Neuronal stem cell (in vitro differentiated cells): ENCODE measurements around the gene ICAM1.

Source experiments
- DNase-seq: peaks from one replicate; pipeline ENCODE4 v3.0.0-alpha.2; 2013; ENCODE audit warnings: low spot score
- H2AFZ ChIP-seq: one replicate; pipeline ENCODE4 v1.6.1; 2013; ENCODE audit warnings: mild to moderate bottlenecking, low read length, inconsistent platforms
- H2AK5ac ChIP-seq: 2 replicates; pipeline ENCODE4 v1.6.1; 2013; ENCODE audit warnings: low read depth, mild to moderate bottlenecking, inconsistent platforms, low read length, moderate library complexity, mixed read lengths
- H2BK120ac ChIP-seq: 2 replicates; pipeline ENCODE4 v1.6.1; 2013; ENCODE audit warnings: low read depth, mild to moderate bottlenecking, inconsistent platforms, low read length, moderate library complexity, mixed read lengths
- H2BK12ac ChIP-seq: one replicate; pipeline ENCODE4 v1.6.1; 2013; ENCODE audit warnings: low read length, inconsistent platforms
- H2BK15ac ChIP-seq: 2 replicates; pipeline ENCODE4 v1.6.1; 2013; ENCODE audit warnings: mild to moderate bottlenecking, low read length, inconsistent platforms, mixed read lengths
- H2BK5ac ChIP-seq: one replicate; pipeline ENCODE4 v1.6.1; 2013; ENCODE audit warnings: inconsistent platforms, mild to moderate bottlenecking, low read length, moderate library complexity
- H3K14ac ChIP-seq: one replicate; pipeline ENCODE4 v1.6.1; 2013; ENCODE audit warnings: low read length, inconsistent platforms
- H3K18ac ChIP-seq: 2 replicates; pipeline ENCODE4 v1.6.1; 2013; ENCODE audit warnings: low read length, inconsistent platforms
- H3K23ac ChIP-seq: 2 replicates; pipeline ENCODE4 v1.6.1; 2013; ENCODE audit warnings: low read depth, mild to moderate bottlenecking, mixed read lengths, low read length, inconsistent platforms; ENCODE audit not compliant: poor library complexity
- H3K27ac ChIP-seq: replicated peaks from 3 replicates; pipeline ENCODE4 v1.5.1; 2013; ENCODE audit warnings: low read length, inconsistent platforms
- H3K27me3 ChIP-seq, 3 experiments: 2 replicates each; pipeline ENCODE4 v1.6.1; 2013; ENCODE audit warnings: low read length in 3 of 3, mild to moderate bottlenecking in 2 of 3, inconsistent platforms in 1 of 3, low read depth in 1 of 3, mixed read lengths in 1 of 3, moderate library complexity in 1 of 3; ENCODE audit not compliant: control insufficient read depth in 3 of 3, insufficient read depth in 3 of 3
- H3K36me3 ChIP-seq, 2 donors: replicated peaks in 1 of 2; 2 replicates each; pipeline ENCODE4 v1.6.1; 2013; ENCODE audit warnings: low read length in 2 of 2; ENCODE audit not compliant: control insufficient read depth in 2 of 2, insufficient read depth in 2 of 2
- H3K4ac ChIP-seq: 2 replicates; pipeline ENCODE4 v1.6.1; 2013; ENCODE audit warnings: inconsistent platforms, mild to moderate bottlenecking, low read length, moderate library complexity
- H3K4me1 ChIP-seq, 2 donors: 1 replicate in 1 of 2; 2 replicates in 1 of 2; pipeline ENCODE4 v1.6.1; 2013; ENCODE audit warnings: low read length in 2 of 2, low read depth in 1 of 2; ENCODE audit not compliant: control insufficient read depth in 2 of 2, insufficient read depth in 1 of 2
- H3K4me2 ChIP-seq: one replicate; pipeline ENCODE4 v1.6.1; 2013; ENCODE audit warnings: mild to moderate bottlenecking, low read length, inconsistent platforms; ENCODE audit not compliant: insufficient read depth, poor library complexity, severe bottlenecking
- H3K4me3 ChIP-seq, 2 donors: 2 replicates each; pipeline ENCODE4 v1.5.1; 2013; ENCODE audit warnings: low read length in 2 of 2, mild to moderate bottlenecking in 2 of 2, inconsistent platforms in 1 of 2, moderate library complexity in 1 of 2
- H3K79me1 ChIP-seq: one replicate; pipeline ENCODE4 v1.6.1; 2013; ENCODE audit warnings: low read depth, mild to moderate bottlenecking, inconsistent platforms, low read length, moderate library complexity
- H3K9ac ChIP-seq: one replicate; pipeline ENCODE4 v1.6.1; 2013; ENCODE audit warnings: mild to moderate bottlenecking, low read depth, low read length, inconsistent platforms; ENCODE audit not compliant: poor library complexity
- H3K9me3 ChIP-seq, 2 donors: replicated peaks in 1 of 2; 2 replicates each; pipeline versions ENCODE3 to v1.6.1; 2013; ENCODE audit warnings: low read length in 2 of 2, mild to moderate bottlenecking in 2 of 2, inconsistent platforms in 1 of 2, low read depth in 1 of 2, mixed read lengths in 1 of 2, moderate library complexity in 1 of 2; ENCODE audit not compliant: control insufficient read depth in 2 of 2, insufficient read depth in 1 of 2
- H4K8ac ChIP-seq: one replicate; pipeline ENCODE4 v1.6.1; 2013; ENCODE audit warnings: low read depth, mild to moderate bottlenecking, inconsistent platforms, low read length, moderate library complexity
- H4K91ac ChIP-seq: one replicate; pipeline ENCODE4 v1.6.1; 2013; ENCODE audit warnings: low read length, low read depth, mild to moderate bottlenecking, inconsistent platforms; ENCODE audit not compliant: poor library complexity
- WGBS, 2 donors: extraction: QIAGEN DNeasy Blood & Tissue Kit; methylation state at CpG; one replicate each; pipeline ENCODE4 v1.1.7; 2013; ENCODE audit warnings: missing lambda C conversion rate in 2 of 2, mixed read lengths in 1 of 2; ENCODE audit not compliant: insufficient read length in 2 of 2, insufficient replicate concordance in 1 of 2; ENCODE audit errors: extremely low coverage in 2 of 2; 5-methylcytosine and 5-hydroxymethylcytosine counted together

The ICAM1 gene

DNA sequence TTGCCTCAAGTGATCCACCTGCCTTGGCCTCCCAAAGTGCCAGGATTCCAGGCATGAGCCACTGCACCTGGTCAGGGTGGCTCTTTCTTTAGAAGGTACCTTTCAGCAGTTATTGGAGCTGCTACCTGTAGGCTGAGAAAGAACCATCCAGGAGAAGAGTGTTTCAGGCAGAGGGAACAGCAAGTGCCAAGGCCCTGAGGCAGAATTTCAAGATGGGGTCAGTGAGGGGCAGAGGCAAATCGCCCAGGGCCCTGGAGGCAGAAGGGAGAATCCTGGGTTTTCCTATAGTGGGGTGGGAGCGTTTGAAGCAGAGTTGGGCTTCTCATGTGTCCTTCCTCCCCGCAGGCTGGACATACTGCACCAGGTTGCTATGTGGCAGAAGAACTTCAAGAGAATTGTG lies 16.7 kb upstream of the ICAM1 start:
- Histone ChIP-seq H3K79me1 (peaks cover 3% of the 10 kb centered on the region), H4K8ac (no peak overlapping the region), H3K9me3 (peaks cover 0 to 2% of the 10 kb centered on the region in 2 donors), H2BK15ac (no peak overlapping the region), H3K4me2 (no peak overlapping the region), H2BK120ac (no peak overlapping the region), H3K4me3 (no peak overlapping the region), H3K36me3 (peaks cover 27 to 52% of the 10 kb centered on the region in 2 donors), H2AFZ (no peak overlapping the region), H4K91ac (no peak overlapping the region), H2AK5ac (no peak overlapping the region), H2BK5ac (no peak overlapping the region), H3K27ac (no peak overlapping the region), H3K18ac (no peak overlapping the region), H2BK12ac (no peak overlapping the region), H3K14ac (no peak overlapping the region), H3K4me1 (peaks cover 5 to 6% of the 10 kb centered on the region in 2 donors), H3K9ac (no peak overlapping the region), H3K27me3 (no peaks in the 10 kb centered on the region), H3K4ac (no peak overlapping the region), H3K23ac (no peak overlapping the region)
- no peak for DNase-seq
- WGBS, 2 donors: no CpG with 5 or more reads among the region's 3 CpGs

DNA sequence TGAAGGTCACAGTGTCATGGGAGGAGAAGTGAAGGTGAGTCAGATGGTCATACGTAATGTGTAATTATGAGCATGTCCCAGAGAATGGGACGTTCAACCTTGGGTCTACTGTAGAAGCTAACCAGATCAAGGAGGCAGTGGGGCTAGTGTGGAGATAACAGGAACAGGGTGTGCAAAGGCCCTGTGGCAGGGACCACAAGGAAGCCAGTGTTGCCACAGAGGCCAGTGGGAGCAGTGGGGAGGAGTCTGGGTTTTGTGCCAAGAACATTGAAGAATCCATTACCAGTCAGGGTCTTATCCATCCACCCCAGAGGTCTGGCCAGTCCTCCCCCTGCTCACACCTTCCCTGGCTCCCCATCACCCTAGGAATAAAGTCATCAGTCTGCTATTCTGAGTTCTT lies 15.6 kb upstream of the ICAM1 start:
- Histone ChIP-seq H2AK5ac (no peak overlapping the region), H3K9me3 (peaks cover 0 to 2% of the 10 kb centered on the region in 2 donors), H3K4ac (no peak overlapping the region), H3K36me3 (peaks cover 30 to 62% of the 10 kb centered on the region in 2 donors), H3K4me2 (no peak overlapping the region), H4K91ac (no peak overlapping the region), H3K27me3 (no peaks in the 10 kb centered on the region), H2BK5ac (no peak overlapping the region), H3K79me1 (peaks cover 3% of the 10 kb centered on the region), H3K4me1 (peaks cover 5 to 6% of the 10 kb centered on the region in 2 donors), H2BK12ac (no peak overlapping the region), H3K4me3 (no peak overlapping the region), H3K18ac (no peak overlapping the region), H2AFZ (no peak overlapping the region), H2BK15ac (no peak overlapping the region), H3K27ac (no peak overlapping the region), H3K23ac (no peak overlapping the region), H3K14ac (no peak overlapping the region), H3K9ac (no peak overlapping the region), H2BK120ac (no peak overlapping the region), H4K8ac (no peak overlapping the region)
- DNase-seq: no peak
- WGBS, 2 donors: no CpG with 5 or more reads among the region's 2 CpGs

DNA sequence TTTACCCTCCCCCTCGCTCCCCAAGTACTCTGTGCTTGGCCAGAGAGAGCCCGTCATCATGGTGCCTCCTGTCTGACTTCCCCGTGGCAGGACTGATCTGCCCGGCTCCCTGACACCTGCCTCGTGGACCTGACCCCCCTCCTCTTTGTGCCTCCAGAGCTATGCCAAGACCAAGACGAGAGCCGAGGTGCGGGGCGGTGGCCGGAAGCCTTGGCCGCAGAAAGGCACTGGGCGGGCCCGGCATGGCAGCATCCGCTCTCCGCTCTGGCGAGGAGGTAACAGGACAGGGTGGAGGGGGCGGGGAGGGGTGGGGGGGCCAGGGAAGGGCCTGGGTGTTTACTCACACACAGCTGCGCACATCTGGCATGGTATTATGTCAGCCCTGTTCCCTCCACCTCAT lies 14.4 kb upstream of the ICAM1 start:
- Histone ChIP-seq H3K4me1 (peaks cover 5 to 6% of the 10 kb centered on the region in 2 donors), H3K9me3 (peaks cover 0 to 2% of the 10 kb centered on the region in 2 donors), H2AFZ (no peak overlapping the region), H3K4me2 (no peak overlapping the region), H3K27me3 (no peaks in the 10 kb centered on the region), H2BK15ac (no peak overlapping the region), H3K4me3 (no peak overlapping the region), H3K23ac (no peak overlapping the region), H3K79me1 (peaks cover 3% of the 10 kb centered on the region), H4K8ac (no peak overlapping the region), H3K9ac (no peak overlapping the region), H3K18ac (no peak overlapping the region), H3K14ac (no peak overlapping the region), H3K36me3 (peaks cover 30 to 62% of the 10 kb centered on the region in 2 donors), H2BK120ac (no peak overlapping the region), H2BK5ac (no peak overlapping the region), H3K27ac (no peak overlapping the region), H2AK5ac (no peak overlapping the region), H2BK12ac (no peak overlapping the region), H3K4ac (no peak overlapping the region), H4K91ac (no peak overlapping the region)
- DNase-seq: no peak
- no CpG with 5 or more reads among the region's 18 CpGs for WGBS, 2 donors

DNA sequence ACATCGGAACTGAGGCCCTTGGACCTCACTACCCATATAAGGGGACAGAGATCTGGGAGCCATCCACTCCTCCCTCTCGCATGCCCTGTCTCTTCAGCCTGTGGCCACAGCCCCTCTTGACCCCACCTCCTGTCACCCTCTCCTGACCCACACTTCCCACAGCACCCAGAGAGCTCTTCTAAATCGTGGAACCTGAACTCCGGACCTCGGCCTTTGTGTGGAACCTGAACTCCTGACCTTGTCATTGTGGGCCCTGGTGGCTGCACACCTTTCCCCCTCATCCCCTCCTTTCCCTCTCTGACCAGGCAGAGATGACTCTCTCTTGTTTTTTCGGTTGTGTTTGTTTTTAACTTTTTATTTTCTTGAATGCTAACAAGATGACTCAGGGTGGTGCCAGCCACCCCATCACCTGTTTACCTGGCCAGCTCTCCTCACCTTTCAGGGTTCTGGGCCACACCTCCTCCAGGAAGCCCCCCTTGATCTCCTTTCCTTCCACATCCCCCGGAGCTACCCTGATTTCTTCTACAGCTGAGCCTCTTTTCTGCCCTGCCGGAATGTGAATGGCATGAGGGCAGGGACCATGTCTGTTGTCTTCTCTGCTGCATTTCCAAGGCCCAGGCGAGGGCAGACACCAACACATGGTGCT lies 13.8 kb upstream of the ICAM1 start:
- H2BK12ac ChIP-seq: no peak overlapping the region

More for the DNA sequence above, 13.8 kb upstream of the ICAM1 start:
- H2AK5ac ChIP-seq: no peak overlapping the region
- H3K9ac ChIP-seq: no peak overlapping the region
- H3K18ac ChIP-seq: no peak overlapping the region
- no peak overlapping the region for H3K4ac ChIP-seq
- H3K4me3 ChIP-seq: no peak overlapping the region
- H3K79me1 ChIP-seq: peaks cover 3% of the 10 kb centered on the region
- H3K27me3 ChIP-seq: no peaks in the 10 kb centered on the region
- H3K27ac ChIP-seq: no peak overlapping the region
- H2BK120ac ChIP-seq: no peak overlapping the region
- no peak overlapping the region for H3K14ac ChIP-seq
- peaks cover 0 to 2% of the 10 kb centered on the region in 2 donors for H3K9me3 ChIP-seq
- no peak overlapping the region for H2BK15ac ChIP-seq
- peaks cover 5 to 6% of the 10 kb centered on the region in 2 donors for H3K4me1 ChIP-seq
- no peak overlapping the region for H4K8ac ChIP-seq
- no peak for DNase-seq
- no peak overlapping the region for H2BK5ac ChIP-seq
- no peak overlapping the region for H2AFZ ChIP-seq
- H4K91ac ChIP-seq: no peak overlapping the region
- no CpG with 5 or more reads among the region's 9 CpGs for WGBS, 2 donors
- H3K36me3 ChIP-seq: peaks cover 30 to 62% of the 10 kb centered on the region in 2 donors
- no peak overlapping the region for H3K4me2 ChIP-seq
- H3K23ac ChIP-seq: no peak overlapping the region
